ENCODE data around the gene SLC44A1. TPM values are rescaled to one million over a fixed set of nuclear protein-coding genes. Genes with fewer than 3 reads are reported as not detected.

Gene SLC44A1
- polyA plus RNA-seq, 1 of the 3 experiments (the other 2 are of a cell fraction), result 4.5 TPM

DNA sequence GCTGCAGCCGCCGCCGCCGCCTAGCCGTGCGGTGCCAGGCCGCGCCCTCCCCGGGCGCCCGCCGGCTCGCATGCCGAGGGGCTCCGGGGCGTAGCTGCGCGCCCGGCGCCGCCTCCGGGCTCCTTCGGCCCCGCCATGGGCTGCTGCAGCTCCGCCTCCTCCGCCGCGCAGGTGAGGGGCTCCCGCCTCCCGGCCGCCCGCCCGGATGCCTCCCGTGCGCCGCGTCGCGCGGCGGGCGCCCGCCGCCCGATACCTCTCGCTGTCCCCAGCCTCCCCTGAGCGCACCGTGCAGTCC lies 230 bp downstream of the SLC44A1 start (continued):
- TF ChIP-seq, protein P1, sequence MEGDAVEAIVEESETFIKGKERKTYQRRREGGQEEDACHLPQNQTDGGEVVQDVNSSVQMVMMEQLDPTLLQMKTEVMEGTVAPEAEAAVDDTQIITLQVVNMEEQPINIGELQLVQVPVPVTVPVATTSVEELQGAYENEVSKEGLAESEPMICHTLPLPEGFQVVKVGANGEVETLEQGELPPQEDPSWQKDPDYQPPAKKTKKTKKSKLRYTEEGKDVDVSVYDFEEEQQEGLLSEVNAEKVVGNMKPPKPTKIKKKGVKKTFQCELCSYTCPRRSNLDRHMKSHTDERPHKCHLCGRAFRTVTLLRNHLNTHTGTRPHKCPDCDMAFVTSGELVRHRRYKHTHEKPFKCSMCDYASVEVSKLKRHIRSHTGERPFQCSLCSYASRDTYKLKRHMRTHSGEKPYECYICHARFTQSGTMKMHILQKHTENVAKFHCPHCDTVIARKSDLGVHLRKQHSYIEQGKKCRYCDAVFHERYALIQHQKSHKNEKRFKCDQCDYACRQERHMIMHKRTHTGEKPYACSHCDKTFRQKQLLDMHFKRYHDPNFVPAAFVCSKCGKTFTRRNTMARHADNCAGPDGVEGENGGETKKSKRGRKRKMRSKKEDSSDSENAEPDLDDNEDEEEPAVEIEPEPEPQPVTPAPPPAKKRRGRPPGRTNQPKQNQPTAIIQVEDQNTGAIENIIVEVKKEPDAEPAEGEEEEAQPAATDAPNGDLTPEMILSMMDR (IDR thresholded peaks at IDR 0.05), result no peak
- no peak for TF ChIP-seq RCOR1 (IDR thresholded peaks at IDR 0.05; ENCODE audit: low read length)

- no peaks in the 10 kb centered on the region for H3K27me3 ChIP-seq (ENCODE audit: insufficient read depth)
- peak overlapping the region; percentile 88 to 90 for H3K4me3 ChIP-seq (ENCODE audit: low read depth in 2 of 2, low read length in 1 of 2)
- no peaks in the 10 kb centered on the region for H3K36me3 ChIP-seq (replicated peaks in 1 of 2; ENCODE audit: control insufficient read depth in 1 of 2, insufficient read depth in 2 of 2, low read length in 1 of 2)
- peaks cover 21% of the 10 kb centered on the region; the same call in 1 of the 2 replicates for H3K79me2 ChIP-seq (ENCODE audit: insufficient read depth)
- 4% methylated on average over 37 of the region's 57 CpGs for WGBS (ENCODE audit: low lambda C conversion rate)
- H3K4me2 ChIP-seq, result peak overlapping the region; percentile 97
- peak; percentile 60 for DNase-seq
- H2AFZ ChIP-seq (ENCODE audit: low read depth), result peak overlapping the region; percentile 87
- H3K27ac ChIP-seq (ENCODE audit: low read depth in 2 of 2, low read length in 1 of 2), result peak overlapping the region; percentile 18 to 76; a peak in 3 of 4 replicates
- H3K9ac ChIP-seq, result peak overlapping the region; percentile 68
- H4K20me1 ChIP-seq (ENCODE audit: insufficient read depth), result no peaks in the 10 kb centered on the region
- ChIA-PET CTCF (interaction anchor here (0.9 to 3.3 kb wide), 8 partner anchors 9 to 384 kb away, joined by 3 to 16 read pairs (median 4); no protein-coding TSS in a partner anchor), POLR2A (interaction anchor here (0.6 to 1.5 kb wide), 4 partner anchors 16 to 86 kb away, joined by 3 to 4 read pairs (median 4); no protein-coding TSS in a partner anchor)
- H3K4me1 ChIP-seq (ENCODE audit: control insufficient read depth in 1 of 2, insufficient read depth in 2 of 2, low read depth in 1 of 2, low read length in 1 of 2), result peaks cover 3 to 11% of the 10 kb centered on the region in 2 experiments; a peak in 3 of 4 replicates
- H3K9me3 ChIP-seq, result no peaks in the 10 kb centered on the region
- H3K9me2 ChIP-seq, result no peaks in the 10 kb centered on the region
- TF ChIP-seq JUND (IDR thresholded peaks at IDR 0.05) (no peak), GABPA (IDR thresholded peaks at IDR 0.05; ENCODE audit: low read depth) (no peak), YY1 (IDR thresholded peaks at IDR 0.05; ENCODE audit: low read depth) (no peak), ELF1 (IDR thresholded peaks at IDR 0.05) (0 out of 2 replicates have a peak, but pooled peaks have one; percentile 11), FOXJ3 (CRISPR knock-in tag; IDR thresholded peaks at IDR 0.05) (no peak), TCF12 (IDR thresholded peaks at IDR 0.05) (no peak; the same call in 1 of the 2 replicates), REST (IDR thresholded peaks at IDR 0.05; ENCODE audit: low read depth, low read length) (no peak), SMC3 (IDR thresholded peaks at IDR 0.05; ENCODE audit: low read depth, low read length) (no peak), RCOR1 (IDR thresholded peaks at IDR 0.05; ENCODE audit: low read length) (no peak), EP300 (IDR thresholded peaks at IDR 0.05; ENCODE audit: borderline replicate concordance in 1 of 2, low read depth in 1 of 2, low read length in 1 of 2) (no peak)
- TF ChIP-seq, protein P2, sequence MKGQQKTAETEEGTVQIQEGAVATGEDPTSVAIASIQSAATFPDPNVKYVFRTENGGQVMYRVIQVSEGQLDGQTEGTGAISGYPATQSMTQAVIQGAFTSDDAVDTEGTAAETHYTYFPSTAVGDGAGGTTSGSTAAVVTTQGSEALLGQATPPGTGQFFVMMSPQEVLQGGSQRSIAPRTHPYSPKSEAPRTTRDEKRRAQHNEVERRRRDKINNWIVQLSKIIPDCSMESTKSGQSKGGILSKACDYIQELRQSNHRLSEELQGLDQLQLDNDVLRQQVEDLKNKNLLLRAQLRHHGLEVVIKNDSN (IDR thresholded peaks at IDR 0.05; ENCODE audit: borderline replicate concordance, low read depth), result no peak
- TF ChIP-seq, protein P1 (IDR thresholded peaks at IDR 0.05), result peak; percentile 30
- peaks cover 18% of the 10 kb centered on the region for H3F3A ChIP-seq (replicated peaks; ENCODE audit: insufficient read depth)
Observed at GRCh38 chr9:105245029-105245890, 809 bp downstream of the SLC44A1 start.
